Nephron progenitor cell (in vitro differentiated cells): ENCODE results near the gene OR7C2.
"Not testable (repeated sequence)": the region's sequence is repeated elsewhere in the genome, so short reads cannot be mapped to it uniquely, and the experiment has no call there.

Source experiments
- DNase-seq: peaks from one replicate; pipeline ENCODE4 v3.0.0; 2021
- H3K27ac Mint-ChIP-seq: 2 replicates; pipeline ENCODE4 v1.8.0; 2021; ENCODE audit warnings: mild to moderate bottlenecking, moderate library complexity, mixed read lengths
- H3K27me3 Mint-ChIP-seq: 2 replicates; pipeline ENCODE4 v1.8.0; 2021; ENCODE audit warnings: mild to moderate bottlenecking, low read depth, mixed read lengths; ENCODE audit not compliant: poor library complexity
- H3K36me3 Mint-ChIP-seq: 2 replicates; pipeline ENCODE4 v1.8.0; 2021; ENCODE audit warnings: low read depth, mixed read lengths
- H3K4me1 Mint-ChIP-seq: 2 replicates; pipeline ENCODE4 v1.8.0; 2021; ENCODE audit warnings: mixed read lengths
- H3K4me3 Mint-ChIP-seq: 2 replicates; pipeline ENCODE4 v1.8.0; 2021; ENCODE audit warnings: mild to moderate bottlenecking, moderate library complexity, mixed read lengths
- H3K9me3 Mint-ChIP-seq: 2 replicates; pipeline ENCODE4 v1.8.0; 2021; ENCODE audit warnings: mild to moderate bottlenecking, moderate library complexity, mixed read lengths
- CTCF ChIP-seq: fragments of 200-600 bp; sonication (generic); IDR thresholded peaks from 2 replicates; pipeline ENCODE4 v1.5.0; 2021; ENCODE audit warnings: antibody characterized with exemption

The OR7C2 gene

GRCh38 chr19:14940266-14940665, 1.0 kb upstream of the OR7C2 start:
- Mint-ChIP-seq H3K27me3 (peaks cover 11% of the 10 kb centered on the region), H3K36me3 (no peaks in the 10 kb centered on the region), H3K27ac (no peak overlapping the region), H3K9me3 (peaks cover 49% of the 10 kb centered on the region), H3K4me1 (no peaks in the 10 kb centered on the region), H3K4me3 (no peak overlapping the region)
- DNase-seq, result no peak
- TF ChIP-seq CTCF, result no peak

- H3K4me1 Mint-ChIP-seq, result no peaks in the 10 kb centered on the region
- H3K27ac Mint-ChIP-seq, result no peak overlapping the region
- no peak overlapping the region for H3K4me3 Mint-ChIP-seq
- no peaks in the 10 kb centered on the region for H3K36me3 Mint-ChIP-seq
- peaks cover 61% of the 10 kb centered on the region for H3K9me3 Mint-ChIP-seq
- TF ChIP-seq CTCF, result no peak
- DNase-seq, result no peak
- H3K27me3 Mint-ChIP-seq, result peaks cover 11% of the 10 kb centered on the region
Measured at GRCh38 chr19:14943601-14944000, 2.3 kb downstream of the OR7C2 start.

GRCh38 chr19:14944456-14944855, 3.2 kb downstream of the OR7C2 start:
- Mint-ChIP-seq H3K27me3 (peaks cover 11% of the 10 kb centered on the region), H3K27ac (no peak overlapping the region), H3K36me3 (no peaks in the 10 kb centered on the region), H3K4me3 (no peak overlapping the region), H3K9me3 (peaks cover 55% of the 10 kb centered on the region), H3K4me1 (no peaks in the 10 kb centered on the region)
- no peak for DNase-seq
- TF ChIP-seq CTCF, result no peak

- not testable (repeated sequence) for H3K27me3 Mint-ChIP-seq, DNase-seq
- peaks cover 63% of the 10 kb centered on the region for H3K9me3 Mint-ChIP-seq
Measured at GRCh38 chr19:14949413-14949812, 8.1 kb downstream of the OR7C2 start.

GRCh38 chr19:14949876-14950275, 8.6 kb downstream of the OR7C2 start:
- H3K4me1 Mint-ChIP-seq, result no peaks in the 10 kb centered on the region
- TF ChIP-seq CTCF, result no peak
- DNase-seq, result no peak
- no peaks in the 10 kb centered on the region for H3K36me3 Mint-ChIP-seq
- peaks cover 6% of the 10 kb centered on the region for H3K27me3 Mint-ChIP-seq
- H3K27ac Mint-ChIP-seq, result no peak overlapping the region
- H3K9me3 Mint-ChIP-seq, result peaks cover 63% of the 10 kb centered on the region
- H3K4me3 Mint-ChIP-seq, result no peak overlapping the region

More at GRCh38 chr19:14949413-14949812, 8.1 kb downstream of the OR7C2 start:
- H3K27ac Mint-ChIP-seq, H3K36me3 Mint-ChIP-seq, H3K4me3 Mint-ChIP-seq, H3K4me1 Mint-ChIP-seq: not testable (repeated sequence)

- Mint-ChIP-seq H3K27me3 (peaks cover 5% of the 10 kb centered on the region), H3K27ac (no peak overlapping the region), H3K4me1 (no peaks in the 10 kb centered on the region), H3K4me3 (no peak overlapping the region), H3K9me3 (peaks cover 65% of the 10 kb centered on the region), H3K36me3 (no peaks in the 10 kb centered on the region)
- TF ChIP-seq CTCF, result no peak
- DNase-seq, result no peak
Measured at GRCh38 chr19:14950421-14950820, 9.1 kb downstream of the OR7C2 start.
